Glutamatergic neuron (in vitro differentiated cells): ENCODE data around the gene PERM1. TPM values are rescaled to one million over a fixed set of nuclear protein-coding genes. Genes with fewer than 3 reads are reported as not detected.

ENCODE experiments used
- DNase-seq: peaks from one replicate; pipeline ENCODE4 v3.0.0; 2022
- H3K27ac Mint-ChIP-seq: one replicate; pipeline ENCODE4 v1.8.0; 2020; ENCODE audit warnings: mild to moderate bottlenecking, mixed read lengths, inconsistent platforms; ENCODE audit not compliant: unreplicated experiment
- H3K27me3 Mint-ChIP-seq: one replicate; pipeline ENCODE4 v1.8.0; 2020; ENCODE audit warnings: mild to moderate bottlenecking, moderate library complexity, mixed read lengths, inconsistent platforms; ENCODE audit not compliant: unreplicated experiment
- H3K36me3 Mint-ChIP-seq: one replicate; pipeline ENCODE4 v1.8.0; 2020; ENCODE audit warnings: mild to moderate bottlenecking, mixed read lengths, inconsistent platforms; ENCODE audit not compliant: unreplicated experiment
- H3K4me1 Mint-ChIP-seq: one replicate; pipeline ENCODE4 v1.8.0; 2020; ENCODE audit warnings: mild to moderate bottlenecking, low read depth, mixed read lengths, inconsistent platforms; ENCODE audit not compliant: unreplicated experiment
- H3K4me3 Mint-ChIP-seq: one replicate; pipeline ENCODE4 v1.8.0; 2020; ENCODE audit warnings: mild to moderate bottlenecking, mixed read lengths, inconsistent platforms; ENCODE audit not compliant: unreplicated experiment
- H3K9me3 Mint-ChIP-seq: one replicate; pipeline ENCODE4 v1.8.0; 2020; ENCODE audit warnings: mild to moderate bottlenecking, moderate library complexity, mixed read lengths, inconsistent platforms; ENCODE audit not compliant: unreplicated experiment
- CTCF ChIP-seq: fragments of 200-600 bp; sonication (generic); IDR thresholded peaks from one replicate; pipeline ENCODE4 v1.5.0; 2021; ENCODE audit not compliant: partially characterized antibody, unreplicated experiment
- total RNA-seq: library from RNA; stranded (reverse); fragmentation: NEBNext Ultra II Directional; extraction: Animal tissue kit (Norgen Biotek cat#: 25700); gene quantifications from one replicate; pipeline ENCODE4 v1.2.1, GENCODE V29; 2021; ENCODE audit not compliant: unreplicated experiment

The PERM1 gene
- total RNA-seq, 1 donor from 2014 or later = 0.32 TPM

GRCh38 chr1:929712-930632 is 51.9 kb downstream of the PERM1 start:
- Mint-ChIP-seq H3K4me1 (peaks cover 24% of the 10 kb centered on the region), H3K27ac (no peak overlapping the region), H3K27me3 (peaks cover 9% of the 10 kb centered on the region), H3K9me3 (peaks cover 7% of the 10 kb centered on the region), H3K4me3 (no peak overlapping the region), H3K36me3 (no peaks in the 10 kb centered on the region)
- no peak for DNase-seq
- TF ChIP-seq CTCF = no peak

GRCh38 chr1:928825-929661 is 52.9 kb downstream of the PERM1 start:
- Mint-ChIP-seq H3K27me3 (peaks cover 7% of the 10 kb centered on the region), H3K4me3 (no peak overlapping the region), H3K27ac (no peak overlapping the region), H3K9me3 (peaks cover 6% of the 10 kb centered on the region), H3K36me3 (no peaks in the 10 kb centered on the region), H3K4me1 (peaks cover 22% of the 10 kb centered on the region)
- no peak for TF ChIP-seq CTCF
- no peak for DNase-seq

- Mint-ChIP-seq H3K36me3 (no peaks in the 10 kb centered on the region), H3K27ac (no peak overlapping the region), H3K27me3 (peaks cover 13% of the 10 kb centered on the region), H3K4me3 (no peak overlapping the region), H3K9me3 (peaks cover 9% of the 10 kb centered on the region), H3K4me1 (peaks cover 22% of the 10 kb centered on the region)
- no peak for DNase-seq
- TF ChIP-seq CTCF = no peak
These were observed 54.1 kb downstream of the PERM1 start for GRCh38 chr1:927748-928147.

GRCh38 chr1:927234-927633 is 54.7 kb downstream of the PERM1 start:
- H3K4me1 Mint-ChIP-seq = peaks cover 22% of the 10 kb centered on the region
- H3K9me3 Mint-ChIP-seq = peaks cover 7% of the 10 kb centered on the region
- H3K4me3 Mint-ChIP-seq = no peak overlapping the region
- H3K27me3 Mint-ChIP-seq = peaks cover 13% of the 10 kb centered on the region
- no peaks in the 10 kb centered on the region for H3K36me3 Mint-ChIP-seq
- H3K27ac Mint-ChIP-seq = no peak overlapping the region
- DNase-seq = no peak
- TF ChIP-seq CTCF = no peak
